Esophagus squamous epithelium (tissue), 4 donors: ENCODE data around the gene PCDHB10.

Source experiments
- POLR2A ChIP-seq, 4 donors: fragments of 450-650 bp; IDR thresholded peaks; one replicate each; pipeline ENCODE4 v1.6.1; 2017; ENCODE audit warnings: antibody characterized with exemption in 4 of 4, mild to moderate bottlenecking in 4 of 4, moderate library complexity in 3 of 4
- TF ChIP-seq, protein P1 (sequence below), 6 experiments: fragments of 450-650 bp in 4 of 6; fragments of 200-600 bp in 2 of 6; sonication (generic) in 2 of 6; IDR thresholded peaks; one replicate each; pipeline ENCODE4 v1.5.1; 2016 to 2019; ENCODE audit warnings: antibody characterized with exemption in 6 of 6, mild to moderate bottlenecking in 4 of 6, moderate library complexity in 4 of 6

DNA sequence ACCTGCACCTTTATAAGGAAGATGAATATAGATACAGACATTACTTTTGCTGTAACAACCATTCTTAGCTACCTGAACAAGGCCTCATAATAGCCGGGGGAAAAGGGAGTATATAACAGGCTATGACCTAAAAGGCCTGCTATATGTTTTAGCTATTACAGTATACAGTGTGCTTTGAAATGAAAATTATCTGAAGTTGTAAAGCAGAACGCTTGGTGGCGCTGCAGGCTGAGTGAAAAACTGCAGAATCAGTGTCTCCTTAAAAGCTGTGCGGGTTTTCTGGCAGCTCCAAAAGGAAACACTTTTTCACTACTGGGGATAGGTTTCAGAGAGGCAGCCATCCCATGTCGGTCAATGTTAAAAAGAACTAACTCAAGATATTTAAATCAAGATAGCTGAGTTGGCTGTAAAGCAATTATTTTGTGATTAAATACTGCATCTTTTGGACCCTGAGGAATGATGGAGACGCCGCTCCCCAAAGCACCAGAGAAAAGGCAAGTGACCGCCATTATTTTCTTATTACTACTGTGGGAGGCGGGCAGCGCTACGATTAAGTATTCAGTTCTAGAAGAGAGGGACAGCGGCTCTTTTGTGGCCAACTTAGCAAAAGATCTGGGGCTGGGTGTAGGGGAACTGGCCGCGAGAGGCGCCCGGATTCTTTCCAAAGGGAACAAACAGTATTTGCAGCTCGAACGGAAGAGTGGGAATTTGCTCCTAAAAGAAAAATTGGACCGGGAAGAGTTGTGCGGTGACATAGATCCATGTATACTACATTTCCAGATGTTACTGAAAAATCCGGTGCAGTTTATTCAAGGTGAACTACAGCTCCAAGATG lies 36.4 kb upstream of the PCDHB10 start:
- no peak for TF ChIP-seq POLR2A (IDR thresholded peaks at IDR 0.05)
- TF ChIP-seq, protein P1, sequence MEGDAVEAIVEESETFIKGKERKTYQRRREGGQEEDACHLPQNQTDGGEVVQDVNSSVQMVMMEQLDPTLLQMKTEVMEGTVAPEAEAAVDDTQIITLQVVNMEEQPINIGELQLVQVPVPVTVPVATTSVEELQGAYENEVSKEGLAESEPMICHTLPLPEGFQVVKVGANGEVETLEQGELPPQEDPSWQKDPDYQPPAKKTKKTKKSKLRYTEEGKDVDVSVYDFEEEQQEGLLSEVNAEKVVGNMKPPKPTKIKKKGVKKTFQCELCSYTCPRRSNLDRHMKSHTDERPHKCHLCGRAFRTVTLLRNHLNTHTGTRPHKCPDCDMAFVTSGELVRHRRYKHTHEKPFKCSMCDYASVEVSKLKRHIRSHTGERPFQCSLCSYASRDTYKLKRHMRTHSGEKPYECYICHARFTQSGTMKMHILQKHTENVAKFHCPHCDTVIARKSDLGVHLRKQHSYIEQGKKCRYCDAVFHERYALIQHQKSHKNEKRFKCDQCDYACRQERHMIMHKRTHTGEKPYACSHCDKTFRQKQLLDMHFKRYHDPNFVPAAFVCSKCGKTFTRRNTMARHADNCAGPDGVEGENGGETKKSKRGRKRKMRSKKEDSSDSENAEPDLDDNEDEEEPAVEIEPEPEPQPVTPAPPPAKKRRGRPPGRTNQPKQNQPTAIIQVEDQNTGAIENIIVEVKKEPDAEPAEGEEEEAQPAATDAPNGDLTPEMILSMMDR (IDR thresholded peaks at IDR 0.05), result no peak
